ENCODE measurements around the gene CYP2U1. TPM values are rescaled to one million over a fixed set of nuclear protein-coding genes. Genes with fewer than 3 reads are reported as not detected.
"Not testable (repeated sequence)": the region's sequence is repeated elsewhere in the genome, so short reads cannot be mapped to it uniquely, and the experiment has no call there.

CYP2U1 gene
- total RNA-seq, 1 donor from 2014 or later = 5.2 TPM

GRCh38 chr4:107916623-107917022 lies 14.7 kb upstream of the CYP2U1 start:
- no peaks in the 10 kb centered on the region for H3K36me3 ChIP-seq (ENCODE audit: control insufficient read depth in 3 of 3, insufficient read depth in 3 of 3, low read length in 3 of 3)
- no peak overlapping the region for H3K4me3 ChIP-seq (ENCODE audit: low read length in 3 of 3)
- no peaks in the 10 kb centered on the region for H3K27me3 ChIP-seq (ENCODE audit: control insufficient read depth in 3 of 3, insufficient read depth in 3 of 3, low read length in 3 of 3)
- H3K9me3 ChIP-seq (ENCODE audit: control insufficient read depth in 3 of 3, low read length in 3 of 3) = peaks cover 0 to 3% (median 2%) of the 10 kb centered on the region in 3 donors
- no peak overlapping the region for H3K27ac ChIP-seq (ENCODE audit: low read depth, low read length)
- H3K9ac ChIP-seq (ENCODE audit: low read depth in 1 of 3, low read length in 3 of 3) = no peak overlapping the region
- H3K4me1 ChIP-seq (ENCODE audit: control insufficient read depth in 3 of 3, insufficient read depth in 3 of 3, low read length in 3 of 3) = no peaks in the 10 kb centered on the region

DNA sequence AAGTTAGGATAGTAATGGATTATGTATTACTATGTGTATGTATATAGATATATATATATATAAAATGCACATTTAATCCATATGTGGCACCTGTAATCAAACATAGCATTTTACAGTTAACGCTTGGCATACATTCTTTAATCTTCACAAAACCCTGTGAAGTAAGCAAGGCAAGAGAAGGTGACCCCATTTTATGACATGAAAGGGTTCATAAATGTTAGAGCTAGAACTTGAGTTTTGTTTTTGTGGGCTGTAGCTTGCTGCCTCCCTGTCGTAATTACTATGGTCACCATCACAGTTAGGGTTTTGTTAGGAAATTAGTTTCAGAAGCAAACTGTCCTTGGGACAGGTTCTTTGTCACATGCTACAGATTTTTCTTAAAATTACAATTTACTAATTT lies 13.8 kb upstream of the CYP2U1 start:
- H3K9me3 ChIP-seq (ENCODE audit: control insufficient read depth in 3 of 3, low read length in 3 of 3) = peaks cover 0 to 3% (median 2%) of the 10 kb centered on the region in 3 donors
- H3K27ac ChIP-seq (ENCODE audit: low read depth, low read length) = no peak overlapping the region
- H3K27me3 ChIP-seq (ENCODE audit: control insufficient read depth in 3 of 3, insufficient read depth in 3 of 3, low read length in 3 of 3) = no peaks in the 10 kb centered on the region
- H3K9ac ChIP-seq (ENCODE audit: low read depth in 1 of 3, low read length in 3 of 3) = no peak overlapping the region
- no peak overlapping the region for H3K4me3 ChIP-seq (ENCODE audit: low read length in 3 of 3)
- H3K4me1 ChIP-seq (ENCODE audit: control insufficient read depth in 3 of 3, insufficient read depth in 3 of 3, low read length in 3 of 3) = no peaks in the 10 kb centered on the region
- no peaks in the 10 kb centered on the region for H3K36me3 ChIP-seq (ENCODE audit: control insufficient read depth in 3 of 3, insufficient read depth in 3 of 3, low read length in 3 of 3)

GRCh38 chr4:107922486-107923473 lies 8.6 kb upstream of the CYP2U1 start:
- Histone ChIP-seq H3K36me3 (ENCODE audit: control insufficient read depth in 3 of 3, insufficient read depth in 3 of 3, low read length in 3 of 3) (no peaks in the 10 kb centered on the region), H3K27ac (ENCODE audit: low read depth, low read length) (no peak overlapping the region), H3K4me3 (ENCODE audit: low read length in 3 of 3) (no peak overlapping the region), H3K9ac (ENCODE audit: low read depth in 1 of 3, low read length in 3 of 3) (no peak overlapping the region), H3K4me1 (ENCODE audit: control insufficient read depth in 3 of 3, insufficient read depth in 3 of 3, low read length in 3 of 3) (no peaks in the 10 kb centered on the region), H3K27me3 (ENCODE audit: control insufficient read depth in 3 of 3, insufficient read depth in 3 of 3, low read length in 3 of 3) (no peaks in the 10 kb centered on the region), H3K9me3 (ENCODE audit: control insufficient read depth in 3 of 3, low read length in 3 of 3) (peaks cover 0 to 3% (median 2%) of the 10 kb centered on the region in 3 donors)

GRCh38 chr4:107925713-107926112 lies 5.6 kb upstream of the CYP2U1 start:
- H3K27me3 ChIP-seq (ENCODE audit: control insufficient read depth in 3 of 3, insufficient read depth in 3 of 3, low read length in 3 of 3); H3K4me3 ChIP-seq (ENCODE audit: low read length in 3 of 3); H3K4me1 ChIP-seq (ENCODE audit: control insufficient read depth in 3 of 3, insufficient read depth in 3 of 3, low read length in 3 of 3); H3K9ac ChIP-seq (ENCODE audit: low read depth in 1 of 3, low read length in 3 of 3); H3K9me3 ChIP-seq (ENCODE audit: control insufficient read depth in 3 of 3, low read length in 3 of 3); H3K27ac ChIP-seq (ENCODE audit: low read depth, low read length); H3K36me3 ChIP-seq (ENCODE audit: control insufficient read depth in 3 of 3, insufficient read depth in 3 of 3, low read length in 3 of 3): not testable (repeated sequence)

DNA sequence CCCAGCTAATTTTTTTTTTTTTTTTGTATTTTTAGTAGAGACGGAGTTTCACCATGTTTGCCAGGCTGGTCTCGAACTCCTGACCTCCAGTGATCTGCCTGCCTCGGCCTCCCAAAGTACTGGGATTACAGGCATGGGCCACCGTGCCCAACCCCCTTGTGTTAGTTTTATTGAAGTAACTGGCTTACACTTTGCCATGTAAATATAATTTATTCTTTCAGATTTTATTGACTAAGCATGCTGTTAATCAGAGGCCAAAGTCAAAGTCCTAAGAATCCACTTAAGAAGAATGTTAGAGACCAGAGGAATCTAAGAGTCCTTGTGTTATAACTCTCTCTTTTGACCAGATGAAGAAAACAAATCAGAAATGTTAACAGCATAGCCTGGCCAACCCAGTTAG lies 4.5 kb upstream of the CYP2U1 start:
- H3K36me3 ChIP-seq (ENCODE audit: control insufficient read depth in 3 of 3, insufficient read depth in 3 of 3, low read length in 3 of 3); H3K27ac ChIP-seq (ENCODE audit: low read depth, low read length); H3K9me3 ChIP-seq (ENCODE audit: control insufficient read depth in 3 of 3, low read length in 3 of 3); H3K4me1 ChIP-seq (ENCODE audit: control insufficient read depth in 3 of 3, insufficient read depth in 3 of 3, low read length in 3 of 3); H3K4me3 ChIP-seq (ENCODE audit: low read length in 3 of 3); H3K27me3 ChIP-seq (ENCODE audit: control insufficient read depth in 3 of 3, insufficient read depth in 3 of 3, low read length in 3 of 3); H3K9ac ChIP-seq (ENCODE audit: low read depth in 1 of 3, low read length in 3 of 3): not testable (repeated sequence)

GRCh38 chr4:107931775-107932321 lies 499 bp downstream of the CYP2U1 start:
- Histone ChIP-seq H3K4me3 (ENCODE audit: low read length in 3 of 3) (peak overlapping the region; percentile 85 to 91 (median 87)), H3K9me3 (ENCODE audit: control insufficient read depth in 3 of 3, low read length in 3 of 3) (no peaks in the 10 kb centered on the region), H3K4me1 (ENCODE audit: control insufficient read depth in 3 of 3, insufficient read depth in 3 of 3, low read length in 3 of 3) (peaks cover 11 to 32% (median 11%) of the 10 kb centered on the region in 3 donors), H3K36me3 (ENCODE audit: control insufficient read depth in 3 of 3, insufficient read depth in 3 of 3, low read length in 3 of 3) (peaks cover 0 to 4% (median 2%) of the 10 kb centered on the region in 3 donors), H3K27ac (ENCODE audit: low read depth, low read length) (peak overlapping the region; percentile 58), H3K27me3 (ENCODE audit: control insufficient read depth in 3 of 3, insufficient read depth in 3 of 3, low read length in 3 of 3) (no peaks in the 10 kb centered on the region), H3K9ac (ENCODE audit: low read depth in 1 of 3, low read length in 3 of 3) (peak overlapping the region; percentile 75 to 85 (median 84))

- peaks cover 11 to 32% (median 11%) of the 10 kb centered on the region in 3 donors for H3K4me1 ChIP-seq (ENCODE audit: control insufficient read depth in 3 of 3, insufficient read depth in 3 of 3, low read length in 3 of 3)
- no peak overlapping the region for H3K4me3 ChIP-seq (ENCODE audit: low read length in 3 of 3)
- H3K36me3 ChIP-seq (ENCODE audit: control insufficient read depth in 3 of 3, insufficient read depth in 3 of 3, low read length in 3 of 3) = peaks cover 2 to 4% (median 2%) of the 10 kb centered on the region in 3 donors
- no peaks in the 10 kb centered on the region for H3K9me3 ChIP-seq (ENCODE audit: control insufficient read depth in 3 of 3, low read length in 3 of 3)
- H3K9ac ChIP-seq (ENCODE audit: low read depth in 1 of 3, low read length in 3 of 3) = no peak overlapping the region
- H3K27ac ChIP-seq (ENCODE audit: low read depth, low read length) = no peak overlapping the region
- H3K27me3 ChIP-seq (ENCODE audit: control insufficient read depth in 3 of 3, insufficient read depth in 3 of 3, low read length in 3 of 3) = no peaks in the 10 kb centered on the region
Measured at GRCh38 chr4:107935246-107935645, 3.9 kb downstream of the CYP2U1 start.

DNA sequence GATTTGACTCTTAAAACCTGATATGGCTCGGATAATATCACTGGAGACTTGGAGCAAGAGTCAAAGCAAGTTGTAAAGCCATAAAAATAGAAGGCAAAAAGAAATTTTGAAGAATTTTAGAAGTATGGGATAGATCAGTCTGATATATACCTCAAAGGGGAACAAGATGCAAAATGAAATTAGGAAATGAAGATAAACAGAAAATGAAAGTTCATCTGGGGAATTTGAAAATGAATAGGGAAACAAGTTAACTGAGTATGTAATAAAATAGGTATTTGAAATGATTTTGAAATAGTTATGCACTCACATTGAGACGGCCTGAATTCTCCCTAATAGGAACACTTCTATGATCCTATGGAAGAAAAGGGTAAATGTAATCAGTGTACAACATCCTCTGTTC lies 5.7 kb downstream of the CYP2U1 start:
- no peak overlapping the region for H3K27ac ChIP-seq (ENCODE audit: low read depth, low read length)
- H3K9me3 ChIP-seq (ENCODE audit: control insufficient read depth in 3 of 3, low read length in 3 of 3) = no peaks in the 10 kb centered on the region
- peaks cover 4 to 24% (median 7%) of the 10 kb centered on the region in 3 donors for H3K4me1 ChIP-seq (ENCODE audit: control insufficient read depth in 3 of 3, insufficient read depth in 3 of 3, low read length in 3 of 3)
- peaks cover 2 to 4% (median 2%) of the 10 kb centered on the region in 3 donors for H3K36me3 ChIP-seq (ENCODE audit: control insufficient read depth in 3 of 3, insufficient read depth in 3 of 3, low read length in 3 of 3)
- no peak overlapping the region for H3K9ac ChIP-seq (ENCODE audit: low read depth in 1 of 3, low read length in 3 of 3)
- H3K27me3 ChIP-seq (ENCODE audit: control insufficient read depth in 3 of 3, insufficient read depth in 3 of 3, low read length in 3 of 3) = no peaks in the 10 kb centered on the region
- no peak overlapping the region for H3K4me3 ChIP-seq (ENCODE audit: low read length in 3 of 3)

DNA sequence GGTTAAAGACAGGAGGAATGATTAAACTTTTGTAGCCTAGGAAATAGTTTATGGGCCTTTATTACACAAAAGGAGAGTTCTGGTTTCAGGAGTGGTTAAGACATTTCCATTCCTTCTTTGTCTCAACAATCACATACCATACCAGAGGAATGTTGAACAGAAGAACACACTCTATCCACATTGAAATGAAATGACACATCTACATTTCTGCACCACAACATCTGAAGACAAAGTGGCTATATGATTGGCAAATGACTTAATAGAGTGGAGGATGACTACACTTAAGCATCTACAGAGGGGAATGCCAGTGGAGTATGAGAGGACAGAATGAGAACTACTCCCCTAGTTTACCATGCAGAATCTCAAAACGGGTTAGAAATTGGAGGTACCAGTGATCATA lies 8.0 kb downstream of the CYP2U1 start:
- Histone ChIP-seq H3K36me3 (ENCODE audit: control insufficient read depth in 3 of 3, insufficient read depth in 3 of 3, low read length in 3 of 3) (peaks cover 2 to 4% (median 3%) of the 10 kb centered on the region in 3 donors), H3K27ac (ENCODE audit: low read depth, low read length) (no peak overlapping the region), H3K4me1 (ENCODE audit: control insufficient read depth in 3 of 3, insufficient read depth in 3 of 3, low read length in 3 of 3) (peaks cover 0 to 5% (median 0%) of the 10 kb centered on the region in 3 donors), H3K27me3 (ENCODE audit: control insufficient read depth in 3 of 3, insufficient read depth in 3 of 3, low read length in 3 of 3) (no peaks in the 10 kb centered on the region), H3K4me3 (ENCODE audit: low read length in 3 of 3) (no peak overlapping the region), H3K9ac (ENCODE audit: low read depth in 1 of 3, low read length in 3 of 3) (no peak overlapping the region), H3K9me3 (ENCODE audit: control insufficient read depth in 3 of 3, low read length in 3 of 3) (no peaks in the 10 kb centered on the region)

GRCh38 chr4:107945809-107946208 lies 14.5 kb downstream of the CYP2U1 start:
- no peaks in the 10 kb centered on the region for H3K9me3 ChIP-seq (ENCODE audit: control insufficient read depth in 3 of 3, low read length in 3 of 3)
- H3K36me3 ChIP-seq (ENCODE audit: control insufficient read depth in 3 of 3, insufficient read depth in 3 of 3, low read length in 3 of 3) = peaks cover 10 to 43% (median 15%) of the 10 kb centered on the region in 3 donors
- H3K27me3 ChIP-seq (ENCODE audit: control insufficient read depth in 3 of 3, insufficient read depth in 3 of 3, low read length in 3 of 3) = no peaks in the 10 kb centered on the region
- no peak overlapping the region for H3K4me3 ChIP-seq (ENCODE audit: low read length in 3 of 3)
- H3K27ac ChIP-seq (ENCODE audit: low read depth, low read length) = no peak overlapping the region
- no peaks in the 10 kb centered on the region for H3K4me1 ChIP-seq (ENCODE audit: control insufficient read depth in 3 of 3, insufficient read depth in 3 of 3, low read length in 3 of 3)
- H3K9ac ChIP-seq (ENCODE audit: low read depth in 1 of 3, low read length in 3 of 3) = no peak overlapping the region
